ENCODE data around the gene GPRASP3.
A peak's percentile ranks its signal among the peaks of the same experiment; 100 is the strongest.

The GPRASP3 gene

DNA sequence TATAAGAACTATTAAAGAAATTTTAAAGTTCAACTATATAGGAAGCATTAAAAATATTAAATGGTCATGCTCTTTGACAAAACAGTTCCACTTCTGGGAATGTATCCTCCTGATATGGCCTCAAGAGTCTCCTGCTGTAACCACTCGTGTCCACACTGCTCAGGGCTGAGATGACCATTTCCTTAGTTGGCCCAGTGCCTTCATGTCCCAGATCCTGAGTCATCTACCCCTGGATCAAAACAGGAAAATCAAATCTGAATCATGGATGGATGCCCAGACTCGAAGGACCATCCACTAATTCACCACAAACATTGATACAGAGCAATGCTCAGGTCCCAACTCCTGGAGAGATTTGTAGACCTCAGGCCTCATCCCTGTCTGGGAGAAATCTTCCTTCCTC lies 44.7 kb downstream of the GPRASP3 start:
- no peak for DNase-seq (ENCODE audit: low read depth)

DNA sequence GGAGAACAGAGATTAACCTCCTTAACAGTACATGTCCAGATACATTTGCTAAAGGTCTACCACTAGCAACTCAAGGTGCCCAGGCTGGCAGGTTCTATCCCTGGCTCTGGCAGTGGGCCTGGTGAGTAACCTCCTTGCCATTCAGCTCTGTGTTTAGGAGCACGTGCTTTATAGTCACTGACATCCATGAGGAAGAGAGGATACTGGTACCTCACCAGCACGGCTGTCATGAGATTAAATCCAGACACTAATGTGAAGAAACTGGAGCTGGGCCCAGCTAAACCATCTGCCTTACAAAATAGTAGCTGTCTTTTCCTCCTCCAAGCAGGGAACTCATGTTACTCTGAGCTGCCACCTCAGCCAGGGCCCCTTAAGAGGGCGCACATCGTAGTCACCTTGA lies 45.3 kb downstream of the GPRASP3 start:
- DNase-seq (ENCODE audit: low read depth) = no peak

GRCh38 chrX:102767287-102767686 lies 46.7 kb downstream of the GPRASP3 start:
- DNase-seq (ENCODE audit: low read depth) = no peak

DNA sequence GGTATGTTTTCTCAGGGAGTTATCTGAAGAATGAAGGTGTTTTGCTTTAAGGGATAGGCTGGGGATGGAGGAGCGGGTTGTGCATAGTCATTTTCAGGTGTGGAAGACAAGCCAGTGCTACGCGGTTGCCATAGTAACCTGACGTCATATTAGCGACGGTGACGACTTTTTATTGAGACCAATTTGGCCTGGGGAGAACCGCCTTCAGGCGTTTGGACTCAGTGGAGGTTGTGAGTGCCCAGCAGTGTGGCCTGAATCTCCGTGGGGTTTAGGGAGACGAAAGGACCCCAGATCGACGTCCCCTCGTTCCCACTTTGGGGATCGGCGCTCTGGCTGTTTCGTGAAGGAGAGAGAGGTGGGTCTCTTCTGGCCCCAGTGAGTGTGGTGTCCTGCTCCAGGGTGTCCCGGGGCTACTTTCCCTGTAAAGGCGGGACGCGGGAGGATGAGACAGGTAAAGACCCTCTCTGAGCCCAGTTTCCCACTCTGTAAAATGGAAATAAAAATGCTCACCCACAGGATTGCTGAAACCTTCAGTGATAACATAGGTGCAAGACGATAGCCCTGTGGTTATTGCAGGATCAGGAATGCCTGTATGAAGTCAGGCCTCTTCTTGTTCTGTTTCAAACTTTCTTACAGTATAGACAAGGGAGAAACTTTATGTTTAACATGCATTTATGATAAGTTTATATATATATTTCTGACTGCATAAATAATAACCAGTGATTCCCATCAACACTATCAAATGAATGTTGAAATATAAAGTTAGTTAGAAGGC lies 48.6 kb downstream of the GPRASP3 start:
- DNase-seq (ENCODE audit: low read depth) = peak; percentile 76
